Daoy (cell line): Measurements from ENCODE around the gene GRAP. TPM values are rescaled to one million over a fixed set of nuclear protein-coding genes. Genes with fewer than 3 reads are reported as not detected.
A peak's percentile ranks its signal among the peaks of the same experiment; 100 is the strongest.

ENCODE experiments used
- DNase-seq: peaks from one replicate; pipeline ENCODE4 v3.0.0-alpha.2; 2015; ENCODE audit warnings: low read depth
- total RNA-seq: library from RNA; depleted of rRNA; stranded (reverse); fragments of >200 nt; shearing (Covaris generic); gene quantifications from 2 replicates; pipeline ENCODE4 v1.2.3, GENCODE V29; 2014

Gene GRAP
- total RNA-seq, 1 experiment from 2014 or later, result not detected

GRCh38 chr17:19018600-19018950 is 28.2 kb downstream of the GRAP start:
- DNase-seq, result no peak

- no peak for DNase-seq
Measured at GRCh38 chr17:19017804-19018599, 28.8 kb downstream of the GRAP start.

GRCh38 chr17:19017401-19017800 is 29.4 kb downstream of the GRAP start:
- DNase-seq, result no peak

- no peak for DNase-seq
Measured at GRCh38 chr17:19016881-19017280, 29.9 kb downstream of the GRAP start.

- no peak for DNase-seq
Measured at GRCh38 chr17:19016297-19016696, 30.5 kb downstream of the GRAP start.

- DNase-seq, result no peak
Measured at GRCh38 chr17:19015428-19015827, 31.3 kb downstream of the GRAP start.

GRCh38 chr17:19014628-19015215 is 32.0 kb downstream of the GRAP start:
- DNase-seq, result no peak

GRCh38 chr17:19013806-19014627 is 32.7 kb downstream of the GRAP start:
- DNase-seq, result no peak

GRCh38 chr17:19013226-19013625 is 33.5 kb downstream of the GRAP start:
- DNase-seq, result no peak

GRCh38 chr17:19012171-19013080 is 34.3 kb downstream of the GRAP start:
- no peak for DNase-seq

- no peak for DNase-seq
Measured at GRCh38 chr17:19011581-19011980, 35.2 kb downstream of the GRAP start.

GRCh38 chr17:19010729-19011505 is 35.8 kb downstream of the GRAP start:
- peak; percentile 58 for DNase-seq

- DNase-seq, result no peak
Measured at GRCh38 chr17:19009970-19010369, 36.8 kb downstream of the GRAP start.

- DNase-seq, result no peak
Measured at GRCh38 chr17:19006698-19007097, 40.1 kb downstream of the GRAP start.

- no peak for DNase-seq
Measured at GRCh38 chr17:19005789-19006430, 40.8 kb downstream of the GRAP start.

- DNase-seq, result no peak
Measured at GRCh38 chr17:19005137-19005773, 41.5 kb downstream of the GRAP start.

- DNase-seq, result peak; percentile 94
Measured at GRCh38 chr17:19004421-19005136, 42.2 kb downstream of the GRAP start, which contains the start of gene FAM83G. Gene FAM83G (minus strand): TSS chr17:19004764. CDS start chr17:19004041, 723 bp downstream.

- DNase-seq, result peak; percentile 65
Measured at GRCh38 chr17:19003543-19004420, 43.0 kb downstream of the GRAP start.
